BE2C (cell line): ENCODE data around the gene NEB.

ENCODE experiments used
- DNase-seq: peaks from one replicate; pipeline ENCODE4 v3.0.0-alpha.2; 2020
- H3K27me3 ChIP-seq: fragments of 250-450 bp; sonication (Bioruptor Pico); 2 replicates; pipeline ENCODE4 v1.5.1; 2020; ENCODE audit warnings: mild to moderate bottlenecking
- H3K36me3 ChIP-seq: fragments of 250-450 bp; sonication (Bioruptor Pico); 2 replicates; pipeline ENCODE4 v1.5.1; 2020; ENCODE audit warnings: mild to moderate bottlenecking
- H3K4me1 ChIP-seq: fragments of 250-450 bp; sonication (Bioruptor Pico); 2 replicates; pipeline ENCODE4 v1.5.1; 2020
- H3K4me3 ChIP-seq: 2 replicates; pipeline ENCODE4 v1.5.1; 2011; ENCODE audit warnings: low read depth, low read length
- H3K9me3 ChIP-seq: fragments of 250-450 bp; sonication (Bioruptor Pico); 2 replicates; pipeline ENCODE4 v1.5.1; 2020
- TF ChIP-seq, protein P1 (sequence below): IDR thresholded peaks from 2 replicates; pipeline ENCODE4 v1.5.1; 2012; ENCODE audit warnings: mild to moderate bottlenecking, low read depth, low read length

Gene NEB

GRCh38 chr2:151770995-151771394 lies 36.7 kb upstream of the NEB start:
- no peaks in the 10 kb centered on the region for H3K36me3 ChIP-seq
- no peak for DNase-seq
- H3K27me3 ChIP-seq: no peaks in the 10 kb centered on the region
- no peak overlapping the region for H3K4me3 ChIP-seq
- TF ChIP-seq, protein P1, sequence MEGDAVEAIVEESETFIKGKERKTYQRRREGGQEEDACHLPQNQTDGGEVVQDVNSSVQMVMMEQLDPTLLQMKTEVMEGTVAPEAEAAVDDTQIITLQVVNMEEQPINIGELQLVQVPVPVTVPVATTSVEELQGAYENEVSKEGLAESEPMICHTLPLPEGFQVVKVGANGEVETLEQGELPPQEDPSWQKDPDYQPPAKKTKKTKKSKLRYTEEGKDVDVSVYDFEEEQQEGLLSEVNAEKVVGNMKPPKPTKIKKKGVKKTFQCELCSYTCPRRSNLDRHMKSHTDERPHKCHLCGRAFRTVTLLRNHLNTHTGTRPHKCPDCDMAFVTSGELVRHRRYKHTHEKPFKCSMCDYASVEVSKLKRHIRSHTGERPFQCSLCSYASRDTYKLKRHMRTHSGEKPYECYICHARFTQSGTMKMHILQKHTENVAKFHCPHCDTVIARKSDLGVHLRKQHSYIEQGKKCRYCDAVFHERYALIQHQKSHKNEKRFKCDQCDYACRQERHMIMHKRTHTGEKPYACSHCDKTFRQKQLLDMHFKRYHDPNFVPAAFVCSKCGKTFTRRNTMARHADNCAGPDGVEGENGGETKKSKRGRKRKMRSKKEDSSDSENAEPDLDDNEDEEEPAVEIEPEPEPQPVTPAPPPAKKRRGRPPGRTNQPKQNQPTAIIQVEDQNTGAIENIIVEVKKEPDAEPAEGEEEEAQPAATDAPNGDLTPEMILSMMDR: no peak
- no peaks in the 10 kb centered on the region for H3K4me1 ChIP-seq
- H3K9me3 ChIP-seq: no peaks in the 10 kb centered on the region

DNA sequence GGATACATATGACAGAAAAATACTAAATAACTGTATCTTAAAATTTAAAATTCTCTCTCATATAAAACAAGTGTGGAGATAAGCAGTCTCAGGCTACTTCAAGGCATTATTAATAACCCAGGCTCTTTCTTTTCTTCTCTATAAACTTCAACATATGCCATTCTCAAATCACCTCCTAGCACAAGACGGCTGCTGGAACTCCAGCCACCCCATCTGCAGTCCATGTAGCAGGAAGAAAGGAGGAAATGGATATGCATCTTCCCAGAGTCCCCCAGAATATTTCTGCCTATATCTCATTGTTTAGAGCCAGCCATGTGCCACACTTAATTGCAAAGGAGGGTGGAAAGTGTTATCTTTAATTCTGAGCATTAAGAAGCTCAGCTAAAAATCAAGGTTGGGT lies 35.3 kb upstream of the NEB start:
- TF ChIP-seq, protein P1: no peak
- H3K27me3 ChIP-seq: no peaks in the 10 kb centered on the region
- no peak overlapping the region for H3K4me3 ChIP-seq
- DNase-seq: no peak
- no peaks in the 10 kb centered on the region for H3K4me1 ChIP-seq
- H3K36me3 ChIP-seq: no peaks in the 10 kb centered on the region
- H3K9me3 ChIP-seq: no peaks in the 10 kb centered on the region

- TF ChIP-seq, protein P1: no peak
- no peak for DNase-seq
- Histone ChIP-seq H3K4me1 (no peaks in the 10 kb centered on the region), H3K27me3 (no peaks in the 10 kb centered on the region), H3K4me3 (no peak overlapping the region), H3K9me3 (no peaks in the 10 kb centered on the region), H3K36me3 (no peaks in the 10 kb centered on the region)
Observed at GRCh38 chr2:151767536-151767935, 33.3 kb upstream of the NEB start.

GRCh38 chr2:151766437-151767153 lies 32.3 kb upstream of the NEB start:
- no peak for DNase-seq
- TF ChIP-seq, protein P1: no peak
- no peaks in the 10 kb centered on the region for H3K4me1 ChIP-seq
- no peak overlapping the region for H3K4me3 ChIP-seq
- no peaks in the 10 kb centered on the region for H3K36me3 ChIP-seq
- no peaks in the 10 kb centered on the region for H3K9me3 ChIP-seq
- H3K27me3 ChIP-seq: no peaks in the 10 kb centered on the region

GRCh38 chr2:151765760-151766410 lies 31.6 kb upstream of the NEB start:
- no peaks in the 10 kb centered on the region for H3K4me1 ChIP-seq
- TF ChIP-seq, protein P1: no peak
- H3K36me3 ChIP-seq: no peaks in the 10 kb centered on the region
- H3K4me3 ChIP-seq: no peak overlapping the region
- no peaks in the 10 kb centered on the region for H3K9me3 ChIP-seq
- no peaks in the 10 kb centered on the region for H3K27me3 ChIP-seq
- DNase-seq: no peak

GRCh38 chr2:151762694-151763093 lies 28.4 kb upstream of the NEB start:
- TF ChIP-seq, protein P1: no peak

More at GRCh38 chr2:151762694-151763093, 28.4 kb upstream of the NEB start:
- Histone ChIP-seq H3K4me1 (no peaks in the 10 kb centered on the region), H3K27me3 (no peaks in the 10 kb centered on the region), H3K4me3 (no peak overlapping the region), H3K36me3 (no peaks in the 10 kb centered on the region), H3K9me3 (no peaks in the 10 kb centered on the region)
- no peak for DNase-seq
